ENCODE data around the gene BRD3OS.
"Not testable (repeated sequence)": the region's sequence is repeated elsewhere in the genome, so short reads cannot be mapped to it uniquely, and the experiment has no call there.

Gene BRD3OS

DNA sequence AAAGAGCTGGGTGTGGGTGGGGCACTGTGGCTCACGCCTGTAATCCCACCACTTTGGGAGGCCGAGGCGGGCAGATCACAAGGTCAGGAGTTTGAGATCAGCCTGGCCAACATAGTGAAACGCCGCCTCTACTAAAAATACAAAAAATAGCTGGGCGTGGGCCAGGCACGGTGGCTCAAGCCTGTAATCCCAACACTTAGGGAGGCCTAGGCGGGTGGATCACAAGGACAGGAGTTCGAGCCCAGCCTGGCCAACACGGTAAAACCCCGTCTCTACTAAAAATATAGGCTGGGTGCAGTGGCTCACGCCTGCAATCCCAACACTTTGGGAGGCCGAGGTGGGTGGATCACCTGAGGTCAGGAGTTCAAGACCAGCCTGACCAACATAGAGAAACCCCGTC, 36.5 kb upstream of the BRD3OS start:
- DNase-seq (ENCODE audit: low read depth in 3 of 3) = not testable (repeated sequence)

DNA sequence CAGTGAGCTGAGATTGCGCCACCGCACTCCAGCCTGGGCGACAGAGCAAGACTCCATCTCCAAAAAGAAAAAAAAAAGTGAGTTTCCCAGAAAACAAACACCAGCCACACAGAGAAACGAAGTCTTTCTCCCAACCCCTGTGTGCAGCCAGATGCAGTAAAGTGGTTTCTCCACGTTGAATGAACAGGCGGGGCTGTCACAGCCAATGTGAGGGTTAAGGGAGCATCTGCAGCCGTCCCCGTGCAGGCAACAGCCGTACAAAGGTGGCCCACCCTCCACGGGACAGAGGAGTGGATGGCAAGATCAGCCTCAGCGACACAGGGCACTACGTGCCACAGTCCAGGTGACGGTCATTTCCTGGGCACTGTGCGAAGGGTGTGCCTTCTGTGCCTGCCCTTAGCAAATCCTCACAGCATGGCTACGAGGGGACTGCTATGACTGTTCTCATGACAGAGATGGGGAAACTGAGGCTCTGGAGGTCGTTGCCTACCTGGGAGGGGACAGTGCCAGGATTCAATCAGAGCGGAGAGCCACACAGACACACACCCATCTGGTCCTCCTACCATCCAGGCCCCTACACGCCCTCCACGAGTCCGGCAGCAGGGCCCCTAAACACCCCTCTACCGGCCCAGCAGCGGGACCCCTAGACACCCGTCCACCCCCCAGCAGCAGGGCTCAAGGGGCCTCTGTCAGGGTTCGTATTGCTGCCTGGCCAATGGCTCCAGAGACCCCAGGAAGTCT, 35.5 kb upstream of the BRD3OS start:
- DNase-seq (ENCODE audit: low read depth in 3 of 3) = no peak

GRCh38 chr9:133990366-133991213, 34.7 kb upstream of the BRD3OS start:
- no peak for DNase-seq (ENCODE audit: low read depth in 3 of 3)

- DNase-seq (ENCODE audit: low read depth in 3 of 3) = no peak
Measured at GRCh38 chr9:133991214-133991921, 33.9 kb upstream of the BRD3OS start.

DNA sequence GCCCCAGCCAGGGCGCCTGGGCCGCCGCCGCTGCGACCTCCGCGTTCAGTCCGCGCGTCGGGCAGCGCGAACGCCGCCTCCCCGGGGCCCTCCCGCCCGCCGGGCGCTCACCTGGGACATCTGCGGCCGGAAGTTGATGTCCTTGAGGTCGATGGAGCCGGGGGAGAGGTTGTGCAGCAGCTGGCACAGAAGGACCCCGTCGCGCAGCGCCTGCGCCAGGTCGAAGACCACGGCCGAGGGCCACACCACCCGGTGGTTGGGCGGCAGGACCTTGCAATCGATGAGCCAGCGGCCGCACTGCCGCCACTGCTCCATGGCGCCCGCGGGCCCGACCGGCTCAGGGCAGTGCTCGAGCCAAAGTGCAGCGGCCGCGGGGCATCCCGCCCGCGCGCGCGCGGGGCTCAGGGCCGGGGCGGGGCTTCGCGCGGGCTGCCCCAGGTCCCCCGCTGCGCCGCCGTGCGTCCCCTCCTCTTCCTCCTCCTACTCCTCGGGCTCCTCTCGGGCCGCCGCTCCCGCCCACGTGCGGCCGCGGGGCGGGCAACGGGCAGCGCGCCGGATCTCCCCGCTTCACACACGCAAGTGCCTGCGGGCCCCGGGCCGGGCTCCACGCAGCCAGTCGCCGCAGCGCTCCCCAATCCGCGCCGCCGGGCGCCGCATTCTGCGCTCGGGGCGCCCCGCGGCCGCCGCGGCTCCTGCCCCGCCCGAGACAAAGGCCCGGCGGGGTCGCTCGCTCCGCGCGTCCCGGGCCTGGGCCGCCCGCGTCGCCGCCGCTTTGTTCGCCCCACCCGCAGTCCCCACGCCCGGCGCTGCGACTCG, 33.1 kb upstream of the BRD3OS start, which contains the start of gene VAV2:
TSS of gene VAV2 (minus strand) at position 361 of the 816 bp plus-strand sequence. CDS start at position 315, 46 bp downstream.
- DNase-seq (ENCODE audit: low read depth in 3 of 3) = peak in 2 of 3 experiments; percentile 11 to 40

DNA sequence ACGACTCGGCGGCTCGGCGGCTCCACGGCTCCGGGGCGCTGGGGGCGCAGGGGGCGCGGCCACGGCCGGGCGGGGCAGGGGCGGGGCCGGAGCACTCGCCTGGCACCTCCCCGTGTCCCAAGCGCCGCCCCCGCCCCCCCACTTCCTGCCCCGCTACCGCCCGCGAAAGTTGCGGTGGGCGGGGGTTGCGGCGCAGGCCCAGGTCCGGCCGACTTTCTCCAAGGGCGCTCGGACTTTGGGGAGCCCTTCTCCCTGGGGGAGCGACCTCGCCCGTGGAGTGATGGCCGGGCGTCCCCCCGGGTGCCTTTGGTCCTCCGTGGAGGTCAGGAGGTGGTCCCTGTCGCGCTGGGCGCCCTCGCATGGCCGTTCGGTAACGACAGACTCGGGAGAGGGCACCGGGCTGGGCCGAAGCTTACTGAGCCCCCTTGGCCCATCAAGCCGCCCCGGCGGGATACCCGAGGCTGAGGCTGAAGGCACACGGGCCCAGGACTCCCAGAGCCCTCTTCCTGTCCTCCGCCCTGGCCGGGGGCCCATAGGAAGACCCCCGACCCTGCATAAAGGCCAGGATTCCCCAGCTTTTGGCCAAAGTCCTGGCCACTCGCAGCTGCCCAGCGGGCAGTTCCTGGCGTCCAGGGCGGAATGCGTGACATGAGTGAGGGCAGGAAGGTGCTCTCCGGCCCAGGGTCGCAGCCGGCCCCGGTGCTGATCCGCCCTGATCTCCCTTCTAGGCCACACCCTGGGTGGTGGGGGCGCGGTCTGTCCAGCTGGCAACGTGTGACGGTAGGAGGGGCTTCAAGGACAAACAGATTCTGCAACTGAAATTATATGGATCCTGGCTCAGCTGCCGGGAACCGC, 32.3 kb upstream of the BRD3OS start:
- DNase-seq (ENCODE audit: low read depth in 3 of 3) = peak; percentile 55 to 72 (median 65)

GRCh38 chr9:133993635-133994253, 31.5 kb upstream of the BRD3OS start:
- DNase-seq (ENCODE audit: low read depth in 3 of 3) = no peak

- peak; percentile 51 to 69 (median 59) for DNase-seq (ENCODE audit: low read depth in 3 of 3)
Measured at GRCh38 chr9:133994353-133995011, 30.8 kb upstream of the BRD3OS start.

DNA sequence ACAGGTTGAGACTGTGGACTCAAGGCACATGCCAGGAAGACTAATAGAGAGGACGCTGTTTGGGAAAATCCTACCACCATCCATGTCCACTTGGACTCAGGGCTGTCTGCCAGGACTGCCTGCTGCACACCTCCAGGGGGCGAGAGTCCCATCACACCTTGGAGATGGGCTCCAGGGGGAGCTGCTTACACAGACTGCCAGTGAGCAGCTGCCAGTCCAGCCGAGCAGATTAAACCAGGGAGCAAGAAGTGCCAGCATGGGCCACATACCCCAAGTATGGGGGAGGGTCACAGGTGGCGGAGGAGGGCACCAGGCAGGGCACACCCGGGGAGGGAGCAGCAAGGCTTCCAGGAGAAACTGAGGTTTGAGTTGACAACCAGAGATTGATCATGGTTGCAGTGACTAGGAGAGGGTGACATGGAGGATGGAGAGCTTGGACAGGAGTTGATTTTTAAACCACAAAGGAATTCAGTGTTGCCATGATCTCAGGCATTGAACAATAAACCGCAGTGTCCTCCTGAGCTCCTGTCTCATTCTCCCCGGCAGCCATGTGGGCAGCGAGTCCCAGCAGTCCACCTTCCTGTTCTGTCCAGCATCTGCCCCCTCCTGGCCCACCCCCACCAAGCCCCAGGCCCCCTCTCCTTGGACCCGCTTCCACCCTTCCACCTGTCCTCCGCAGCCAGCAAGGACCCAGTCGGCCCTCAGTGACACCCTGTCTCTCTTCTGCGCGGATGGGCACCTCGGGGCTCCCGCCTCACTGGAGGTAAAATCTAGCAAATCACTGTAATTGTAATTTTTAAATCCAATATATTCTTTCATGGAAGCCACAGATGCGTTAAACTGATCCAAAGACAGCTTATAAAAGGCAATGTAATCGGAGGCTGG, 30.0 kb upstream of the BRD3OS start:
- DNase-seq (ENCODE audit: low read depth in 3 of 3) = no peak

DNA sequence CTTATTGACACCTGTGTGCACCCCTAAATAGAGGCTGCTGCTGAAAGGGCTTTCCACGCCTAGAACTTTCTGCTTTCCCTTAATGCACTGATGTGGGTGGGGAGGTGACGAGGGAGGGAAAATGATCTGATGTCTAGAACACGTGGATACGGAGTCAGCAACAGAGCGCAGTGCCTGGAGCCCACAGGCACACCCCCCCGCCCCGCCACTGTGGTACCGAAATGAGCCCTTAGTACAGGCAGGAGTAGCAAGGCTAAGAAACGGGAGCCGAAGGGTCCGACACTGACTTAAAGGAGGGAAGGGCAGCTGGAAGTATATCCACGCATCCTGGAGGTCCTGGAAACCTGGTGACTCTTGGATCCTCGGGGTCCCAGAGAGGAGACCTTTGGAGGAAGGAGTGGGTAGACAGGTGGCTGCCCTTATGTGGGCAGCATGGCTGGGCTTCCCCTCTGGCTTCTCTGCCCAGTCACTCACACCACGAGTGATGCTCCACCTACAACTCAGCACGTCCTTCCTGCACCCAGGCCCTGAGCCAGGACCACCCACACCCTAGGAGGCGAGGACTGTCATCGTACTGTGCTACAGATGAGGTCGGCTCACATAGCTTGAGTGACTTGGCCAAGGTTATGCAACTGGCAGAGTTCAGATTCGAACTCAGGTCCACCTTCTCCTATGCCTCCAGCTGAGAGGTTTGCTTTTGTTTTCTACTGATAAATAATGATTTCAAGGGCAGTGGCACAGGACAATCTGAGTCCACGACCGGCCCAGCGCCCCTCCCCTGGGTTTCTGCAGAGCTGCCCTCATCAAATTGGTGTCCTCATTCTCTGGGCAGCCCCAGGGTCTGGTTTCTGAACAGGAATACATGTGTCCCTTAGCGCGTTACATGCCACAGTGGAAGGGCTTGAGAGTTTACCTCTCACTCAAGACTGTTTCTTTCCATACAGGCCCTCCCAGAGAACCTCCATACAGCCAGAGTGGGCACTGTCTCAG, 28.5 kb upstream of the BRD3OS start:
- no peak for DNase-seq (ENCODE audit: low read depth in 3 of 3)

GRCh38 chr9:133997584-133997983, 27.7 kb upstream of the BRD3OS start:
- no peak for DNase-seq (ENCODE audit: low read depth in 3 of 3)

GRCh38 chr9:133998915-133999595, 26.2 kb upstream of the BRD3OS start:
- no peak for DNase-seq (ENCODE audit: low read depth in 3 of 3)

DNA sequence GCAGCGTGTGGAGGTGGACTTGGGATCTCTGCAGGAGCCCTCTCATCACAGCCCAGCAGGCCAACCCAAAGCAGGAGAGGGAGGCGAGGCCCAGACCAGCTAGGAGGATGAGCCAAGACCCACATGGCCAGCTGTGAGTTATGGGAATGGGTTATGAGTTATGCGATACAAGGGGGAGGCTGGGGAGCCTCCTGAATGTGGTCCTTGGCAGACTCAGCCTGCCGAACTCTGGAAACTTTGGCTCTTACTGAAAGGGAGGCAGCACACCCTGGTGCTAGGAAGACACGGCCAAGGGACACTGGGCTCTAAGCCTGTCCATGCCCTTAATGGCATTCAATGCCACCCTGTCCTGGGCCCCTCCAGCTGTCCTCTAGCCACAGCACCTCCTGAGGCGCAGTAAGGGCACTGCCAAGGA, 25.4 kb upstream of the BRD3OS start:
- no peak for DNase-seq (ENCODE audit: low read depth in 3 of 3)

DNA sequence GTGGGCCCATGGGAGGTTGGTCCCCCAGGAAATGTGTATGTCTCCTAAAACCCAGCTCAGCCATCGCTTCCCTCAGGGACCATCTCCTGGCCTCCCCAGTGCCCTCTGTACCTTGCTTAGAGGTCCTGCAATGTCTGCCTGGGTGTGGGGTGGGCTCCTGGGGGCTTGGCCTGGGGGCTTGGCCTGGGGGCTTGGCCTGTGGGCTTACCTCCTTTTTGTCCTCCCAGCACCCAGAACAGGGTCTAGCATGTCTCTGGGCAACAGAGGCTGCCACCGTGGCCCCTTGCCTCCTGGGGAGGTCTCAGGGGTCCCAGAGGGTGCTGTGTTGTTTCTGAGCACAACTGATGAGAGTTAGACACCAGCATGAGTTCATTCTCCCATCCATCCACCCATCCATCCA, 22.5 kb upstream of the BRD3OS start:
- DNase-seq (ENCODE audit: low read depth in 3 of 3) = no peak

- no peak for DNase-seq (ENCODE audit: low read depth in 3 of 3)
Measured at GRCh38 chr9:134003237-134003636, 22.0 kb upstream of the BRD3OS start.

DNA sequence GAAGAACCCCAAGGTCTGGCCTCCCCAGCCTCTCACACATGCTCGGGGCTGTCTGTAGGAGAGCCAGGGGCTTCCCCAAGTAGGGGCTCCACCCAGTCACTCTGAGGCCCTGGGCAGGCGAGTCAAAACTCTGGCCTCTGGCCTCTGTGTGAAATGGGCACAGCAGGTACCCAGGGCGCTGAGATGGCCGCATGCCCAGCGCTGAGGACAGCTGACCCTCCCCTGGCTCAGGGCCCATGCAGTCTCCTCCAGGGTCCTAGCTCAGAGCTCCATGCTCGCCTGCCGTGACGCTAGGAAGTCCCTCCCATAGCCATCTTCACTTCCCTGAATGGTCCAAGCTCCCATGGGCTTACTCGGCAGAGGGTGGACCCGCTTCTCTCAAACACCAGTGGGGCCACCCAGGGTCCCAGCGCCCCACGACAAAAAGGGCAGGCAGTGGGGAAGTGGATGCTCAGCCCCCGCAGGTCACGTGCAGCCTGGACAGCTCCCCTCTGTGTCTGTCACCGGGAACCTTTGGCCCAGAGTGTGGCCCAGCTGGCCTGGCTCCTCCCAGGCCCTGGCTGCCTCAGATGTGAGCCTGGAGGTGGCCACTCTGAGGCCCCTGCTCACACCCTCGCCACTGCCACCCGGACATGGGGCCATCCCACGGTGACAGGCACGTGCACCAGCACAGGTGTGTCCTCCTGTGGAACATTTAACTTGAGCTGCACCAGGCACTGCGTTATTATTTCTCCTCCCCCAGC, 21.0 kb upstream of the BRD3OS start:
- DNase-seq (ENCODE audit: low read depth in 3 of 3) = no peak
